GM21825 (cell line): Measurements from ENCODE around the gene SMAD1.

Experiments used
- ATAC-seq: cut with Tn5 transposase; IDR thresholded peaks from one replicate; pipeline ENCODE4 v1.9.1; 2021; ENCODE audit warnings: mild to moderate bottlenecking, moderate library complexity; ENCODE audit not compliant: unreplicated experiment

Gene SMAD1

DNA sequence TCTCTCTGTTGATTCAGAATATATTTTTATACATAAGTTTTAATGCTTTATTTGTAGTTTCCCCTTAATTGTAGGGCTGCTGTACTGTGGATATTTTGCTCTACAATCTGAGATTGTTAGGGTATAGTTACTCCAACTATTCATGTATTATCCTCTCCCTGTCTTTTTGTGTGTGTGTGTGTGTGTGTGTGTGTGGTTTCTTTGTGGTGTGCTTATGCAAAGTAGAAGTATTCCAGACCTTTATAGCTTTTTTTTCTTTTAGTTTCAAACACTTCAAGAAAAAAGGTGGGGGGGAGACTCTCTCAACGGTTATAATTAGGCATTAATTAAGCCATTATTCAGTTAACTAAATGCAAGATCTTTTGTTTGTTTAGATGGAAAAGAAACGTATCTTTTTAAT lies 6.7 kb downstream of the SMAD1 start:
- ATAC-seq = no peak

DNA sequence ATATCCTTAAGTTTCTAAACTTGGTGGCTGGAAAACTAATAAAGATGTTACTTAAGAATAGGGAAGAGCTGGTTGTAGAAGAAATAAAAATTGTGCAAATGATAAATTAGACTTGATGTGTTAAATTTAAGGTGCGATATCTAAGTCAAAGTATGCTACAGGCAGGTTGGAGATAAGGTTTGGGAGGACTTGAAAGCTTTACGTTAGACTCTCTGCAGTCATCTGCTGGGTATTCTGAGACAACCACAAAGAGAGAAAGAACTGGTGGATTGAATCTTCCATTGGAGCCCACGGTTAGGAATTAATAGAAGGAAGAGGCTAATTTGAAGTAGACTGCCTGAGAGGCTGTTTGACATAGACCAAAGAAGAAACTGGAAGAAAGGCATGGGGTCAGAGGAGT lies 7.9 kb downstream of the SMAD1 start:
- ATAC-seq = no peak

DNA sequence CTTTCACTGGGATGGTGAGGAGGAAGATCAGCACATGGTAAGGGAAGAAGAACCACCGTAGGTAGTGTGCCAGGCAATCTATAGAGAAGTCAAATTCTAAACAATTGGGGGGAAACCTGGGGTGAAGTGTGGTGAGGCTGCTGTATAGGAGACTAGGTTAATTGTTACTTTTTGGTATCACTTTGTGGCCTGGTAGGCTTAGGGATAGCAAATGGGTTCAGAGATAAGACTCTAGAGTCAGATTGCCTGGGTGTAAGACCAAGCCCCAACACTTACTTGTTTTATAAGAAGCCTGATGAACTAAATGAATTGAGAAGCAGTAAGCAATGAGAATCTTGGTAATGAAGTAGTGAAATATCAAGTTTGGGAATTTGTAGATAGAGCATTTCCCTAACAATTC lies 8.7 kb downstream of the SMAD1 start:
- no peak for ATAC-seq

DNA sequence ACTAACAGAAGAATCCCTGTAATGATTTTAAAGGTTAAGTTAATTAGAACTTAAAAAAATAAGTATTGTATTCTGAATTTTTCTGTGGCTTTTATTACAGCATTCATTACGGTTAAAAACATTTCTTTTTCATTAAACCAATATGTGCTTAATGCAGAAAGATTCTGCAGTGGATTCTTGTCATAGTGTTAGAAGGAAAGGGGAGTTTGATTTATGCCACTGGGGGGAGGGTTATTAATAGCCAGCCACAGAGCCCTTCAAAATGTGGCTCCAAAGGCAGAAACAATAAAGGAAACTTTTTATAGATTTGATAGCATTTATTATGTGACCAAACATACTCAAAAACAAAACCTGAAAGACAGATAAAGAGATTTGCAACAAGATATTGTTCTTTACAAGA lies 9.1 kb downstream of the SMAD1 start:
- ATAC-seq = no peak

DNA sequence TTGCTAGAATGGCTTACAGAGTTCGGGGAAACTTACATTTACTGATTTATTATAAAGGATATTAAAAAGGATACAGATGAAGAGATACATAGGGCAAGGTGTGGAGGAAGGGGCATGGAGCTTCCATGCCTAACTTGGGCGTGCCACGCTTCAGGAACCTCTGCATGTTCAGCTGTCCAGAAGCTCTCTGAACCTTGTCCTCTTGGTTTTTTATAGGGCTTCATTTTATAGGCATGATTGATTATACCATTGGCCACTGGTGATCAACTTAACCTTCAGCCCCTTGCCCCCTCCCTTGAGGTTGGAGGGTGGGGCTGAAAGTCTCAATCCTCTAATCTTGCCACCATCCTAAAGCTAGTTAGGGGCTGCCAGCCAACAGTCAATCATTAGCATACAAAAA lies 10.7 kb downstream of the SMAD1 start:
- no peak for ATAC-seq

DNA sequence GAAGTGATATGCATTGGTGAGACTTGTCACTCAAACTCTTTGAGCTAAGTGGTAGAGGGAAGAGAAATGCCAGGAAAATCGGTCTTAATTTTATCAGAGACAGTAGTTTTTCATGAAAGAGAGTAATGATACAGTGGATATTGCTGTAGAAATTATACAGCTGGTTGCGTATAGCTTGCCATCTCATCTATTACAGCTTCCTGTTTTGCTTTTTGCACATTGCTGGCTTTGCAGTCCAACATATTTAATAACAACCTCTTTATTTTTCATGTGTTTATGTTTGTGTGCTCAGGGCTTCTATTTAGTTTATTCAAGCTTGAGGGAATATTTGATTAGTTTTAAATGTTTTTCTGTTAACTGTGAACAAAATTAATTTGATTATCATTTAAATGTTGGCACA lies 11.5 kb downstream of the SMAD1 start:
- no peak for ATAC-seq

DNA sequence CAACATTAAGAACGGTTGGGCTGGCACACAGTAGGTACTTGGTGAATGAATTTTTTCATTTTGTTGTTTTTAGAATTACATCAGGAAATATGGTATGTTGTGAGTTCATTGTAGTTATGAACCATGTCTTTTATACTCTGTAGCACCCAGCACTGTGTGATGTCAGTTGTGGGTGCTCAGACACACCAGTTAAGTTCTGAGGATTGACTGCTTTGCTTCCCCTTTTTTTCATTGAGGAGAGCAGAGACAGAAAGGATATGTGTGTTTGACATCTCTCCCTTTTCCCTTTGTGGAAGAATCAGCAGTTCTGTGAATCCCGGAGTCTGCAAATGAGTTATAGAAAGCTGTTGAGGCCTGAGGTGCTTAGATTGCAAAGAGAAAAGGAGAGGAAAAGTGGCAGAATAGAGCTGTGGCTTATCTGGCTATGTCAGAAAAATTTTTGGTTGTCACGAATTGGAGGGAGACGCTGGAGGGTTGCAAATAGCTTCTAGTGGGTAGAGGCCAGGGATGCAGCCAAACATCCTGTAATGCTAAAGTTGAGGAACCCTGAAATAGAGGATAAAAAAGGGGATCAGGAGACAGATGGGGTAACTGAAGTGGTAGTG lies 13.1 kb downstream of the SMAD1 start:
- ATAC-seq = no peak

DNA sequence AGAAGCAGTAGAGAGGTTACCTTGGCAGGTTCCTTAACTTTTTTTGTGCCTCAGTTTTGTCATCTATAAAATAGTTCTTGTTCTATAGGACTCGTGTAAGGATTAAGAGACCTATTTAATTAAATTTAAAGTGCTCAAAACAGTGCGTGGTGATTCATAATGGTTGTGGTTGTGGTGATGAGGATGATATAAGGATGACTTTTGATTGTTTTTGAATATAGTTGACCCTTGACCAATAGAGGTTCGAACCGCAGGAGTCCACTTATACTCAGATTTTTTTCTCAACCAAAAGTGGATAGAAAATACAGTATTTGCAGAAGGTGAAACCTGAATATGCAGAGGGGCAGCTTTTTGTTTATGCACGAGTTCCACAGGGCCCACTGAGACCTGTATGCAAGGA lies 14.6 kb downstream of the SMAD1 start:
- no peak for ATAC-seq

DNA sequence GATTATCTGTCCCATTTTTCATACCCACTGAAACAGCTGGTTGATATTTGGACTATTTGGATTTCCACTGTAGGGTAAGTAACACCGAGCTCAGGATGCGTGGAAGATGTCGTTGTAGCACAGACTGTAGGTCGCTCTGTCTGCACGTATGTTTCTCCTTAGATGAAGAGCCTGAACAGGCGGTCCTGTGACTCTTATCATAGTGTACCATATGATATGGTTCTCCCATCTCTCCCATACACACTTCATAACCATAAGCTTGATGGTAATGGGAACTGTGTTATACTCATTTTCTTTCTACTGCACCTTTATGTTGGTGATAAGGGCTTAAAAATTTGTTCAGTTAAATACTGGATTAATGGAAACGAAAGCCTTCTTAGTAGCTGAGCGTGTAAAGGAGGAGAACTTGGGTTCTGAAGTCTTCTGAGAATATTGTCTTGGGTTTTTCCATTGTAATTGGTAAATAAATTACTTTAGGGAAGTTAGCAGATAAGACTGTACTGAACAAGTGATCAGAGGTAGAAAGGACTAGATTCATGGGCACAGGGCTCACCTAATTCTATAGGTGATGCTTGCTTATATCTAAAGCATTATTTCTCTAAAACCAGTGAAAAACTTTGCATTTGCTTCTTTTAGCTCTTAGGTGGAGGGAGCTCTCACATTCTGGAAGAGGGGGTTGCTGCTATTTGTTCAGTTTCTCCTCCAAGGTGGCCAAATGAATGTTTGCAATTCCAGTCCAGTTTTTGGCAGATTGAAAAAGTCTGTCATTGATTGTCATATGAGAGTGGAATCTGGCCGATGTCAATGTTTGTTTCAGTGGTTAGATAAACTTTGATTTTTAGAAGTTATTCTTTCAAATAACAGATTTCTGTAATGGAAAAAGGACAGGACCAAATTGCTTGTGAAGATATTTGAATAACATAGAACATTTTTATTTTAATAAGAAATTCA lies 15.8 kb downstream of the SMAD1 start:
- no peak for ATAC-seq

DNA sequence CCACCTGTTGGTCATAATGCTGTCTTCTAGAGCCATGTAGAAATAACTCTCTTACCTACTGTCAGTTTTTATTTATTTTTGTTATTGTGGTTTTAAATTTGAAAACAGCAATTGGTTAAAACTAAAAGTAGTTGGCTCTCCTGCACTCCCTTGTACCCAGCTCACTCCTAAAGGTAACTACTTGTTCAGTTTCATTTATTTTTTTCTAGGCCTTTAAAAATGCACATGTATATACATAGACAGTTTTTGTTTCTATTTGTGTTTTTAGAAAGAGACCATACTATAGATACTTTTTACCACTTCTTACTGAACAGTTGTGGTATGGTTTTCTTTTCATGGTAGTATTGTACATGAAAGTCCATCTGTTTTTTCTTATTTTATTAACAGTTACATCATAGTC lies 16.8 kb downstream of the SMAD1 start:
- ATAC-seq = no peak

DNA sequence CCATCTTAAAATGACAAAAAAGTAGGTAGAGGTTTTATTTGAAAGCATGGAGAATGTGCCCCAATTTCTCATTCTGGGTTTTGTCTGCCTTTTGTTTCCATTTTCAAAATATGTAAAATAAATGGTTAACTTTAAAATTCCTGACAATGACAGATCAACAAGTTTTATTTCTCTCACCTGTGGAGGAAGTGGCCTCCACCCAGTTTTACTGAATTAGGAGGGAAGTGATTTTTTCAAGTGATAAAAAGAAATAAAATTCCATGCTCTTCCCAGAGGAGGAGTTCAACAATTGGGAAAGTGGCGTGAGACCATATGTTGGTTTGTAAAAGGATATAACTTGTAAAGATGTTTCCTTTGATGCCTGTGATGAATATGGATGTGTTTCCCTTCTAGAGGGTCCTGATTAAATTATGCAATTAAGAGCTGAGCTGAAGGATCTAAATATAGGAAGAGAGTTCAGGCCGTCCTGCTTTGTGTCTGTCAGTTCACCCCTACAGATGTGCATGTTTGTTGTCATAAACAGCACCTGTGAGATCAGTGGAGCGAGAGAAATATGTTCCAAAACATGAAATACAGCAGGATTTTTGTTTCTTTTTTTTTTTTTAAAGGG lies 19.5 kb downstream of the SMAD1 start:
- no peak for ATAC-seq

DNA sequence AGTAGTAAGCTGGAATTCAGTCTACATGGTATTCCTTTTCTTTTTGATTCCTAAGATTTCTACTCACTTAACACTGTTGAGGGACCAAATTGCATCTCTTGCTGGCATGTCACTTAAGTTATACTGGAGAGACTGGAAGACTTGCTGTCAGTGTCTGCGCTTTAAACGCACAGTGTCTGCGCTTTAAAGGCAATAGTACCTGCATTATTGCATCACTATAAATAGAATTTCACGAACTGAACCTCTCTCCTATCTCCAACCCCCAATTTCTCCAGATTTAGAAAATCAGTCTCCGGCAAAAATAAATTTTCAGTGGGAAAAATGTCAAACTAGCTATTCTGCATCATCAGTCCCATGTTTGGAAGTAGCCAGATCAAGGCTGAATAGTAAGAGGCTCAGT lies 21.2 kb downstream of the SMAD1 start:
- ATAC-seq = no peak

DNA sequence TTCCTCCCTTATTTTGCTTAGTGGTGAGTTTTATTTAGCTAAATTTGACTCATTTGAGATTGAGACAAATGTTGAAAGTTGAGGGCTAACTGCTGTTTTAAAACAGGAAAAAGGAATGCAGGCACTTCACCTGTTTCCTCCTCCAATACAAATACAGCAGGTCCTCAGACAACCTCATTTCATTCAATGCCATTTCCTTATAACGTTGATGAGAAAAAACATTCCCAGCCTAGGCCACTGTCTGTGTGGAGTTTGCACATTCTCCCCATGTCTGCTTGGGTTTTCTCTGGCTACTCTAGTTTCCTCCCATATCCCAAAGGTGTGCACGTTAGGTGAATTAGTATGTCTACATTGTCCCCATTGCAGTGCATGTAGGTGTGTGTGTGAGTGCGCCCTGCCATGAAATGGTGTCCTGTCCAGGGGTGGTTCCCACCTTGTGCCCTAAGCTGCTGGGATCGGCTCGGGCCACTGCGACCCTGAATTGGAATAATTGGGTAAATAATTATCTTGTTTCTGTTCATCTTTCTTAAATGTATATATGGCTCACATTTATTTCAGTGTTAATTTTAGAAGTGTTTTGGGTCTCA lies 21.9 kb downstream of the SMAD1 start:
- no peak for ATAC-seq

DNA sequence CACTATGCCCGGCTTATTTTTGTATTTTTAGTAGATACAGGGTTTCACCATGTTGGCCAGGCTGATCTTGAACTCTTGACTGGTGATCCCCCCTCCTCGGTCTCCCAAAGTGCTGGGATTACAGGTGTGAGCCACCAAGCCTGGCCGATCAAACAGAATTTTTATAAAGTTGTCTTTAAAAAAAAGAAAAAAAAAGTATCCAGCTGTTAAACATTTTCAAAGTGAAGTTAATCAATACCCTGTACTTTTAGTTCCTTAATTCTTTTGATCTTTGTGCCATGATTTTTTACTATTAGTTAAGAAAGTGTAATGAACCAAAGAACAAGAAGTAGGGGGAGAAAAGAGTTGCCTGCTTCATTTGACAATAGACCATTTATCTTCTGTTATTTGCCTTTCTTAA lies 24.3 kb downstream of the SMAD1 start:
- no peak for ATAC-seq

DNA sequence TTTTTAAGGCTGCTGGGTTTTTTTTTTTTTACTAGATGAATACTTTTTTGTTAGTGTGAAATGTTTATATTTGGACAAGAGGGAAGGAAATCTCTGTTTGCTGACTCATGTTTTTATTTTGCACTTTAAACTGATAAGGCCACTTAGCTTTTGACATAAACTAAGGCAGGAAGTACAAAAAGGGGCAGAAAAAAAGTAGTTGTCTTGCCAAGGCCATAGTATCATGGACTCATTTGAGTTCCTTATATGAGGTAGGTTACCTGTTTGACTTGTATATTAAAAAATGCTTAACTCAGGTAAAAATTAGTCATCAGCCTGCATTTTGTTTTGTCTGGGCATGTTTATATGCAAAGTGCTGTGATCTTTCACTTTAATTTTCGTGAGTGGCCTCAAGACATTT lies 26.0 kb downstream of the SMAD1 start:
- ATAC-seq = no peak

DNA sequence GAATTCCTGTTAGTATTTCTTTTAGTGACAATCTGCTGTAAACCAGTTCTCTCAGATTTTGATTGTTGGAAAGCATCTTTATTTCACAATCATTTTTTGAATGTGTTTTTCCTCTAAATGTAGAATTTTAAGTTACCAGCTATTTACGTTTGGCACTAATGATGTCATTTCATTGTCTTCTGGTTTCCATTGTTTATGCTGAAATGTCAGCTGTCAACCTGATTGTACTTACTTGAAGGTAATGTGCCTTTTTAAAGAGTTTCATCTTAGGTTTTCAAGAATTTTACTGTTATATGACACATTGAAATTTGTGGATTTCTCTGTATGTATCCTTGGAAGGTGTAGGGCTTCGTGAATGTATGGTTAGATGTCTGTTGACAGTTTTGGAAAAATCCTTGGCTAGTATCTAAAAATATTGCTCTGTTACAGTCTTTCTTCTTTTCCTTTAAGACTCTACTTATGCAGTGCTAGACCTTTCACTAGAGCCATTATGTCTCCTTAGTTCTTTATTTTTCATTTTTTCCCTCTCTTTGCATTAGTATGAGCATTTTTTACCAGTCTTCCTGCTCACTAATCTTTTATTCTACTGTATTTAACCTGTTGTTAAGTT lies 30.4 kb downstream of the SMAD1 start:
- ATAC-seq = no peak

DNA sequence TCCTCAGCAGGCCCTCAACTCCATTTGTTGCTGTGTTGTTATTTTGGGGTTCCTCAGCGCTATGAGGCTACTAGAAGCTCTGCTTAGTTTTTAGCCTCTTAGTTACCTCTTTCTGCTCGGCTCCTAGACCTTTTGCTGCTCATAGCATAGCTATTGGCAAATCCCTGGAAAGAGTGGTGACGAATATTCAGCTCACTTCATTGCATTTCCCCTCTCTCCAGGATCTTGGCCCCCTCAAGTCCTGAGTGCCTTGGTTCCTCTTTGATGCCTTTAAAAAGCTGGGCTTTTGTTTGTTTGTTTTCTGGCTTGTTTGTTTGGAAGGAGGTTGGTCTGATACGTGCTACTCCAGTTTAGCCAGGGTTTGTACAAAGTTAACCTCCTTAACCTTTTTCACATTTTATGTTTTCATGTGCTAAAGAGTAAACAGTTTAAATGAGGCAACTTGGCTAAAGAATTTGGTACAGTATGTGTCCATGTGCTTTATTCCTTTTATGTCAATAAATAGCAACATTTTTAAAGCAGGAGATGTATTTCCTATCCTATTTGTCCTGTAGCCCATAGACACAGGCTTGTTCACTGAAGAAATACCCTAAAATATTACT lies 31.5 kb downstream of the SMAD1 start:
- no peak for ATAC-seq

DNA sequence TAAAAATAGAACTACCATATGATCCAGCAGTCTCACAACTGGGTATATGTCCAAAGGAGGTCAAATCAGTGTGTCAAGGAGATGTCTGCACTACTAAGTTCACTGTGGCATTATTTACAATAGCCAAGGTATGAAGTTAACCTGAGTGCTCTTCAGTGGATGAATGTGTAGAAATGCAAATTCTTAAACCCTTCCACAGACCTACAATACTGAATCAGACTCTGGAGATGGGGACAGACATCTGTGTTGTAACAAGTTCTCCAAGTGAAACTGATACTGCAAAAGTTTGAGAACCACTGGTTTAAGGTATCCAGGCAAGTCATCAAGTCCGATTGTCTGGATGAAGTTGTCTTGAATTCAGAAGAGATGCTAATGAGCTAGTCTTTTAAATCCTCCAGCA lies 38.5 kb downstream of the SMAD1 start:
- no peak for ATAC-seq

DNA sequence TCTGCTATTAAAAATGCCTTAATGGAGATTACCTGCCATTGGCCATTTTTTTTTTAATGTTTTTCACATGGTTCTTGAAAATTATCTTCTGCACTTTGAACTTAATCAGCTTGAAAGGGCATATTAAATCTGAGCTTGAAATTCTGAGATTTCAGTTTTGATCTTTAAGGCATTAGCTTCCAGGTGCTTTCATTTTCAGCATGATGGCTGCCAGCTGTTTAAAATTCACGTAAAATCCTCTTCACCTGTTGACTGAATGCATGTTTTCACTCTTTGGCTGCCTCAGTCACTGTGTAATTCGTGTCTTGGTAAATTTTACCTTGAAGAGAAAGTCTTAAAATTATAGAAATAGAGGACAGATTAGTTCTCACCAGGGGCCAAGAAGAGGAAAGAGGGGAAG lies 39.6 kb downstream of the SMAD1 start:
- no peak for ATAC-seq

DNA sequence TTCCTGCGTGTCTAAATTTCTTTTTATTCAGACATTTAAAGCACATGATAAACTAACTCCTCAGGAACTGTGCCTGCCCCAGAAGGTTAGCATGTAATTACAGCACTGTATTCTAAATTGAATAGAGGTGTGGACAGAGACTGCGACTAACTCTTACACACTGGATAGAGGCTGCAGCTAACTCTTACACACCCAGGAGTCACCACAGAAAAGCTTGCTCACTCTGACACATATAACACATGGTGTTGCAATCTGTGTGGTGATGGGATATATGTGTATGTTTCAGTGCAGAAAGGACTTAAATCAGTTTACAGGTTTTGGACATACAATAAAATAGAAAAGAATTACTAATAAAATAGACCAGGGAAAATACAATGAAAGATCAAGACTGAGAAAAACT lies 41.5 kb downstream of the SMAD1 start:
- ATAC-seq = no peak

DNA sequence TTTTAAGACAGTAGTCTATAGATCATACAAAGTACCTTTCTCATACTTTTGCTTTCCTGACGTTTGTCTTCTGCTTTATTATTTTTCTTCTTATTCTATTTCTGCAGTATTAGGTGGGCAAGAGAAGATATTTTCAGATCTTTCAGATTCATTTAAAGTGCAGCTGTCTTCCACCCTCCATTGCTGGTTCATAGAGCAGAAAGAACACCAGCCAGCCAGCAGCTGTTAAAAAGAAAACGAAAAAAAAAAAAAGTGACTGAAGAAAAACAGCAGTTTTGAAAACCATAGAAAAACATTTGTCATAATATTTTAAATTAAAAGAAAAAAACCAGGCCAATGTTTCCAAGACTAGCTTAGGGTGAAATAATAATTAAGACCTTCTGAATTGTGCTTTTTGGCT lies 42.9 kb downstream of the SMAD1 start:
- ATAC-seq = no peak
